K562 (cell line): Measurements from ENCODE around the gene ZNF296. TPM values are rescaled to one million over a fixed set of nuclear protein-coding genes. Genes with fewer than 3 reads are reported as not detected.
A peak's percentile ranks its signal among the peaks of the same experiment; 100 is the strongest.

Experiments
- COPS2 ChIP-seq: fragments of 450-650 bp; conservative IDR thresholded peaks from 2 replicates; pipeline ENCODE4 v1.6.1; 2016; ENCODE audit warnings: mild to moderate bottlenecking, moderate library complexity
- EP300 ChIP-seq: IDR thresholded peaks from 2 replicates; pipeline ENCODE4 v1.6.1; 2012; ENCODE audit warnings: low read length, improper control_type of control experiment
- FOXP1 ChIP-seq: sonication (generic); formaldehyde crosslinking; IDR thresholded peaks from 2 replicates; pipeline ENCODE4 v1.8.0; 2022; ENCODE audit warnings: mild to moderate bottlenecking, missing genetic modification reagents
- KDM2B ChIP-seq: fragments of 250-450 bp; sonication (Bioruptor Pico); IDR thresholded peaks from 2 replicates; pipeline ENCODE4 v1.8.0; 2021; ENCODE audit warnings: mild to moderate bottlenecking, moderate library complexity
- MTF1 ChIP-seq: fragments of 250-450 bp; sonication (Bioruptor Pico); IDR thresholded peaks from 2 replicates; pipeline ENCODE4 v1.9.0; 2021; ENCODE audit warnings: moderate library complexity, mild to moderate bottlenecking, inconsistent platforms, borderline replicate concordance
- MYC ChIP-seq, 2 experiments: fragments of 250-450 bp in 1 of 2; sonication (Bioruptor Pico) in 1 of 2; IDR thresholded peaks; 2 replicates each; pipeline versions ENCODE4 v1.5.1 to v1.6.1; 2012 to 2021; ENCODE audit warnings: low read depth in 2 of 2, borderline replicate concordance in 1 of 2, improper control_type of control experiment in 1 of 2, low read length in 1 of 2, mild to moderate bottlenecking in 1 of 2, moderate library complexity in 1 of 2
- POLR2A ChIP-seq: fragments of 450-650 bp; conservative IDR thresholded peaks from 2 replicates; pipeline ENCODE4 v1.6.1; 2016
- POLR2G ChIP-seq: fragments of 200-400 bp; formaldehyde crosslinking; IDR thresholded peaks from 2 replicates; pipeline ENCODE4 v1.6.1; 2017; ENCODE audit warnings: low read depth, mild to moderate bottlenecking, antibody characterized with exemption, low read length, moderate library complexity
- PURB ChIP-seq: sonication (generic); formaldehyde crosslinking; IDR thresholded peaks from 2 replicates; pipeline ENCODE4 v1.9.0; 2021; ENCODE audit warnings: low read depth, mild to moderate bottlenecking, missing genetic modification reagents
- ZBTB1 ChIP-seq: sonication (generic); formaldehyde crosslinking; IDR thresholded peaks from 2 replicates; pipeline ENCODE4 v1.8.1; 2023; ENCODE audit warnings: missing genetic modification reagents, low read depth, mild to moderate bottlenecking, borderline replicate concordance
- ZEB2 ChIP-seq: fragments of 450-650 bp; IDR thresholded peaks from 2 replicates; pipeline ENCODE4 v1.6.1; 2016
- ZHX1 ChIP-seq: fragments of 150-350 bp; conservative IDR thresholded peaks from 2 replicates; pipeline ENCODE4 v1.6.1; 2014; ENCODE audit warnings: low read length
- ZNF124 ChIP-seq: sonication (generic); formaldehyde crosslinking; IDR thresholded peaks from 2 replicates; pipeline ENCODE4 v1.8.1; 2022; ENCODE audit warnings: missing genetic modification reagents
- ZNF551 ChIP-seq: fragments of 250-450 bp; sonication (Bioruptor Pico); IDR thresholded peaks from 2 replicates; pipeline ENCODE4 v1.5.0; 2021; ENCODE audit warnings: mild to moderate bottlenecking, moderate library complexity
- polyA plus RNA-seq, 8 experiments: library from polyadenylated mRNA; depleted of rRNA in 4 of 8; stranded (reverse) in 5 of 8; unstranded in 3 of 8; fragments of >200 nt; fragmentation: Nextera tagmentation in 2 of 8; fragmentation: Illumina TruSeq in 1 of 8; extraction: Ambion mirVana in 2 of 8; extraction: Trizol in 1 of 8; gene quantifications; 2 replicates each; pipeline versions ENCODE4 v1.2.1 to v1.2.3, GENCODE V29; 2011 to 2014; ENCODE audit warnings: inconsistent platforms in 1 of 8, missing spikeins in 1 of 8
- total RNA-seq, 7 experiments: library from RNA; depleted of rRNA in 6 of 7; stranded (reverse); fragments of >200 nt in 6 of 7; fragmentation: Illumina TruSeq in 2 of 7; extraction: Trizol in 2 of 7; gene quantifications; 2 replicates each; pipeline versions ENCODE4 v1.2.1 to v1.2.3, GENCODE V29; 2011 to 2021; ENCODE audit warnings: low replicate concordance in 1 of 7
- TF ChIP-seq, protein P1 (sequence below): fragments of 250-450 bp; sonication (Bioruptor Pico); IDR thresholded peaks from 2 replicates; pipeline ENCODE4 v1.8.0; 2021; ENCODE audit warnings: moderate library complexity, mild to moderate bottlenecking, inconsistent platforms
- TF ChIP-seq, protein P2 (sequence below): sonication (generic); formaldehyde crosslinking; IDR thresholded peaks from 2 replicates; pipeline ENCODE4 v1.8.0; 2022; ENCODE audit warnings: mild to moderate bottlenecking, missing genetic modification reagents
- TF ChIP-seq, protein P3 (sequence below): conservative IDR thresholded peaks from 2 replicates; pipeline ENCODE4 v1.6.1; 2011; ENCODE audit warnings: low read depth, mild to moderate bottlenecking, low read length; ENCODE audit not compliant: control insufficient read depth

The ZNF296 gene
- total and polyA plus RNA-seq, 9 of the 15 experiments (the other 6 are each of a cell fraction or from before 2014, with no cell fraction given) = 0.03 to 8.8 (median 0.47) TPM; not detected in 1

DNA sequence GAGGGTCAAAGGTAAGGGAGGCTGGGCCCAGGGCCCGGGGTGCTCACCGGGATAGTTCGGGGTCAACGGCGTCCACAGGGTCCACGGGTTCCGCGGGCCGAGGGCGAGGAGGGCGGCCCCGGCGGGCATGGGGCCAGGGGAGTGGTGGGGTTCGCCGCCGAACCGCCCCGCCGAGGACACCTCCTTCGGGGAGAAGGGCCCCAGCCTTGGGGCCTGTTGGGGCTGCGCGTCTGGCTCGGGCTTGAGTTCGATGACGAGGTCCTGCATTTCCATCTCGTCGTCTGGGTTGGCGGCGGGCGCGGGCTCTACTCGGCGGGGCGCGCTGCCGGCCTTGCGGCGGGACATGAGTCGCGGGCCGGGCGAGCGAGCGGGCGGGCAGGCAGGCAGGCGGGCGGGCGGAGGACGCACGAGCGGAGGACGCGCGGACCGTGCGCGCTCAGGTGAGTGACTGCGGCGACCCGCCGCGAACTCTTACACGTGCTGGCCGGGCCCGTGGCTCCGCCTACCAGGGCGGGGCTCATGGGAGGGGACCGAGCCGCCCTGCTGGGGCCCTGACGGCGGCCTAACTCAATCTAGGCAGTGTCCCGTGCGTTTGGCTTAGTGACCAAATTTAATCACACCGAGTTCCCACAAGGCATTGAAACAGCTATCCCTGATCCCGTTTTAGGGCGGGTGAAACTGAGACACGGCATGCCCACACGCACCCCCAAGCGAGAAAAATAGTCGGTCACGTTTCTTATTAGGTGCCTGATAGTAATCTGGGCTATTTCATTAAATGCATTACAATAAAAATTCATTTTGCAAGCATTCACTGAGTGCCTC is at the start of gene ZNF296 (continued):
- TF ChIP-seq PURB (no peak), KDM2B (CRISPR knock-in tag) (no peak), FOXP1 (peak; percentile 57; the same call in 1 of the 2 replicates), ZEB2 (peak; percentile 37; the same call in 1 of the 2 replicates), POLR2G (peak; percentile 88), MYC (IDR thresholded peaks at IDR 0.05; ENCODE audit: low read depth, low read length) (peak; percentile 94), MYC (CRISPR knock-in tag; IDR thresholded peaks at IDR 0.05; ENCODE audit: borderline replicate concordance, low read depth) (0 out of 2 replicates have a peak, but pooled peaks have one; percentile 2), ZNF551 (CRISPR knock-in tag) (no peak), COPS2 (no peak), MTF1 (CRISPR knock-in tag) (no peak), POLR2A (peak; percentile 51; the same call in 1 of the 2 replicates), ZNF124 (CRISPR knock-in tag) (no peak), EP300 (no peak), ZBTB1 (no peak), ZHX1 (no peak)
- TF ChIP-seq, protein P1, sequence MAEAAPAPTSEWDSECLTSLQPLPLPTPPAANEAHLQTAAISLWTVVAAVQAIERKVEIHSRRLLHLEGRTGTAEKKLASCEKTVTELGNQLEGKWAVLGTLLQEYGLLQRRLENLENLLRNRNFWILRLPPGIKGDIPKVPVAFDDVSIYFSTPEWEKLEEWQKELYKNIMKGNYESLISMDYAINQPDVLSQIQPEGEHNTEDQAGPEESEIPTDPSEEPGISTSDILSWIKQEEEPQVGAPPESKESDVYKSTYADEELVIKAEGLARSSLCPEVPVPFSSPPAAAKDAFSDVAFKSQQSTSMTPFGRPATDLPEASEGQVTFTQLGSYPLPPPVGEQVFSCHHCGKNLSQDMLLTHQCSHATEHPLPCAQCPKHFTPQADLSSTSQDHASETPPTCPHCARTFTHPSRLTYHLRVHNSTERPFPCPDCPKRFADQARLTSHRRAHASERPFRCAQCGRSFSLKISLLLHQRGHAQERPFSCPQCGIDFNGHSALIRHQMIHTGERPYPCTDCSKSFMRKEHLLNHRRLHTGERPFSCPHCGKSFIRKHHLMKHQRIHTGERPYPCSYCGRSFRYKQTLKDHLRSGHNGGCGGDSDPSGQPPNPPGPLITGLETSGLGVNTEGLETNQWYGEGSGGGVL (CRISPR knock-in tag) = no peak
- TF ChIP-seq, protein P2, sequence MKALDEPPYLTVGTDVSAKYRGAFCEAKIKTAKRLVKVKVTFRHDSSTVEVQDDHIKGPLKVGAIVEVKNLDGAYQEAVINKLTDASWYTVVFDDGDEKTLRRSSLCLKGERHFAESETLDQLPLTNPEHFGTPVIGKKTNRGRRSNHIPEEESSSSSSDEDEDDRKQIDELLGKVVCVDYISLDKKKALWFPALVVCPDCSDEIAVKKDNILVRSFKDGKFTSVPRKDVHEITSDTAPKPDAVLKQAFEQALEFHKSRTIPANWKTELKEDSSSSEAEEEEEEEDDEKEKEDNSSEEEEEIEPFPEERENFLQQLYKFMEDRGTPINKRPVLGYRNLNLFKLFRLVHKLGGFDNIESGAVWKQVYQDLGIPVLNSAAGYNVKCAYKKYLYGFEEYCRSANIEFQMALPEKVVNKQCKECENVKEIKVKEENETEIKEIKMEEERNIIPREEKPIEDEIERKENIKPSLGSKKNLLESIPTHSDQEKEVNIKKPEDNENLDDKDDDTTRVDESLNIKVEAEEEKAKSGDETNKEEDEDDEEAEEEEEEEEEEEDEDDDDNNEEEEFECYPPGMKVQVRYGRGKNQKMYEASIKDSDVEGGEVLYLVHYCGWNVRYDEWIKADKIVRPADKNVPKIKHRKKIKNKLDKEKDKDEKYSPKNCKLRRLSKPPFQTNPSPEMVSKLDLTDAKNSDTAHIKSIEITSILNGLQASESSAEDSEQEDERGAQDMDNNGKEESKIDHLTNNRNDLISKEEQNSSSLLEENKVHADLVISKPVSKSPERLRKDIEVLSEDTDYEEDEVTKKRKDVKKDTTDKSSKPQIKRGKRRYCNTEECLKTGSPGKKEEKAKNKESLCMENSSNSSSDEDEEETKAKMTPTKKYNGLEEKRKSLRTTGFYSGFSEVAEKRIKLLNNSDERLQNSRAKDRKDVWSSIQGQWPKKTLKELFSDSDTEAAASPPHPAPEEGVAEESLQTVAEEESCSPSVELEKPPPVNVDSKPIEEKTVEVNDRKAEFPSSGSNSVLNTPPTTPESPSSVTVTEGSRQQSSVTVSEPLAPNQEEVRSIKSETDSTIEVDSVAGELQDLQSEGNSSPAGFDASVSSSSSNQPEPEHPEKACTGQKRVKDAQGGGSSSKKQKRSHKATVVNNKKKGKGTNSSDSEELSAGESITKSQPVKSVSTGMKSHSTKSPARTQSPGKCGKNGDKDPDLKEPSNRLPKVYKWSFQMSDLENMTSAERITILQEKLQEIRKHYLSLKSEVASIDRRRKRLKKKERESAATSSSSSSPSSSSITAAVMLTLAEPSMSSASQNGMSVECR (CRISPR knock-in tag) = peak; percentile 53
- TF ChIP-seq, protein P3, sequence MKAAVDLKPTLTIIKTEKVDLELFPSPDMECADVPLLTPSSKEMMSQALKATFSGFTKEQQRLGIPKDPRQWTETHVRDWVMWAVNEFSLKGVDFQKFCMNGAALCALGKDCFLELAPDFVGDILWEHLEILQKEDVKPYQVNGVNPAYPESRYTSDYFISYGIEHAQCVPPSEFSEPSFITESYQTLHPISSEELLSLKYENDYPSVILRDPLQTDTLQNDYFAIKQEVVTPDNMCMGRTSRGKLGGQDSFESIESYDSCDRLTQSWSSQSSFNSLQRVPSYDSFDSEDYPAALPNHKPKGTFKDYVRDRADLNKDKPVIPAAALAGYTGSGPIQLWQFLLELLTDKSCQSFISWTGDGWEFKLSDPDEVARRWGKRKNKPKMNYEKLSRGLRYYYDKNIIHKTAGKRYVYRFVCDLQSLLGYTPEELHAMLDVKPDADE = no peak
